HG03159 (cell line): ENCODE data around the gene RPL36.
A peak's percentile ranks its signal among the peaks of the same experiment; 100 is the strongest.

Source experiments
- ATAC-seq: cut with Tn5 transposase; IDR thresholded peaks from one replicate; pipeline ENCODE4 v1.9.1; 2021; ENCODE audit warnings: mild to moderate bottlenecking, moderate library complexity; ENCODE audit not compliant: unreplicated experiment

Gene RPL36

GRCh38 chr19:5690125-5690954, at the start of gene RPL36:
TSS of gene RPL36 (plus strand) at chr19:5690295. CDS start at chr19:5690508, 213 bp downstream.
- peak; percentile 36 for ATAC-seq

- no peak for ATAC-seq
Measured at GRCh38 chr19:5641171-5641570, 48.9 kb upstream of the RPL36 start.

- no peak for ATAC-seq
Measured at GRCh38 chr19:5642204-5642603, 47.9 kb upstream of the RPL36 start.

DNA sequence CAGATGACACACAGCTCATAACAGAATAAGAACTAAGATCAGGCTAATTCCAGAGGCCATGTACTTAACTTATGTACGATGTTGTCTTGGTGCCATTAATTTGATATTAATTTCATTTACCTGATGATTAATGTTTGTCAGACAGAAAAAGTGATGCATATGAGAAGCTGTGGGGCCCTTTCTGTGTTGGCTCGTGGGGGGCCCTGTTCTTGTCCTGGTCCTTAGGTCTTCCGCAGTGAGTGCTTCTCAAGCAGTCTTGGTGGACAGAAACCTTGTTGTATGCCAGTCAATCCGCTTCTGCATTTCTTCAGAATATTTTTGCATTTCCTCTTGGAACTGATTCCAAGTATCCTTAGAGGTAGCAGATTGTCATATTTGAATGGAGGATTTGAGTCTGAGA, 47.0 kb upstream of the RPL36 start:
- no peak for ATAC-seq

- ATAC-seq = no peak
Measured at GRCh38 chr19:5644037-5644436, 46.1 kb upstream of the RPL36 start.

GRCh38 chr19:5645409-5645808, 44.7 kb upstream of the RPL36 start:
- ATAC-seq = no peak

DNA sequence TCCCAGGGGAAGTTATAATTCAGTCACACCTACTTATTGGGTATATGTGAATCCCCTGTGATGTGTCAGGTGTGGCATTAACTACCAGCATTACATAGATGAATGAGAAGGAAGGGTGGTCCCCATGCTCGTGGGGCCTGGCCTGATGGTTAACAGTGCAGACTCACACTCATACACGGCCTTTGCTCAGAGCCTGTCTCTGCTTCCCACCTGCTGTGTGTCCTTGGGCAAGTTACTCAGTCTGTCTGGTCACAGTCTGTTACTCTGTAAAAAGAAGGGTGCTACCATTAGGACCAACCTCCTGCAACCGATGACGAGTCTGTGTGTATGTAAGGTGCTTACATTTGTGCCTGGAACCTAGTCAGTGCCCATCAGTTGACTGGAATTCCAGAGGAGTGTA, 43.4 kb upstream of the RPL36 start:
- no peak for ATAC-seq

GRCh38 chr19:5648464-5648863, 41.6 kb upstream of the RPL36 start:
- no peak for ATAC-seq

DNA sequence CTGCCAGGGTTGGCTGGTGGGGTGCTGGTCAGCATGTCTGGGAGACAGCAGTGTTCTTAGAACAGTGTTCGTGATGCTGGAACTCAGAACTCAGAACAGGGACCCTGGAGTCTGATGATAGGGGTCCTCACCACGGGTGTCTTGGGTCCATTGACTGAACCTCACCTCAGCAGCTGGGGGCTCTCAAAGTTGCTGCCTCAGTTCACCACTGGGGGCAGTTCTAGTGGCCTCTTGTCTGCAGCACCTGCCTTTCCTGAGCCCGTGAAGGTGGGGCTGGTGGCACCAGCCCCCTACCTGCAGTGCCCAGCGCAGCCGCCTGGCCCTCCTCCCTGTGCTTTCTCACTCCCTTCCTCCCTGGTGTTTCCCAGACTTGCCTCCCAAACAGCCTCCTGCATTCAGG, 38.7 kb upstream of the RPL36 start:
- no peak for ATAC-seq

GRCh38 chr19:5652261-5652660, 37.8 kb upstream of the RPL36 start:
- ATAC-seq = no peak

DNA sequence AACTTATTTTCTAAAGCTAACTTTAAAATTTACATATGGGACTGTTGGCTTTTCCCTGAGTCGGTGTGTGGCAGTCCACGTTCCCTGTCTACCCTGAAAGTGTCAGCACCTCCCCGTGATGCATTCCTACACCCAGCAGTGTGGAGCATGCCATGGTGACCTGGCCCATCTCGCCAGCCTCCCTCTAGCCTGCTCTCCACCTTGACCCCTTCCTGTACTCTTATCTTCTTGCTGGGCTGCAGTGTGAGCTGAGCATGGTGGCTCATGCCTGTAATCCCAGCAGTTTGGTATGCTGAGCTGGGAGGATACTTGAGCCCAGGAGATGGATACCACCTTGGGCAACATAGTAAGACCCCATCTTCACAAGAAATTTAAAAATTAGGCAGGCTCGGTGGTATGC, 35.2 kb upstream of the RPL36 start:
- no peak for ATAC-seq

DNA sequence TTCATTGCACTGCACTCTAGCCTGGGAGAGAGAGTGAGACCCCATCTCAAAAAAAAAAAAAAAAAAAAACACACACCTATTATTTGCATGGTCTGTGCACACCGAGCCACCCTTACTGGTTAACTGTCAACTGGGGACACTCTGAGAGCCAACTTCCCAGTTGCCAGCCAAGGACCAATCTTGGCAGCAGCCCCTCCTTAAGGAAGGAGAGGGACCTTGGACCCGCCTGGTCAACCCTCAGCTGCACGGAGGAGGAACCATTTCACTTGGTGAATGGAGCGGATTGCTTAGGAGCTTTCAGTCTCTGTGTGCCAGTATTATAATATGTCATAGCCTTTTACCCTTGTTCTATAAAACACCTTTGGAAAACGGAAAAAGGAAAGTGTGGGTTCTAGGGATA, 34.7 kb upstream of the RPL36 start:
- no peak for ATAC-seq

GRCh38 chr19:5661483-5661882, 28.6 kb upstream of the RPL36 start:
- ATAC-seq = no peak

DNA sequence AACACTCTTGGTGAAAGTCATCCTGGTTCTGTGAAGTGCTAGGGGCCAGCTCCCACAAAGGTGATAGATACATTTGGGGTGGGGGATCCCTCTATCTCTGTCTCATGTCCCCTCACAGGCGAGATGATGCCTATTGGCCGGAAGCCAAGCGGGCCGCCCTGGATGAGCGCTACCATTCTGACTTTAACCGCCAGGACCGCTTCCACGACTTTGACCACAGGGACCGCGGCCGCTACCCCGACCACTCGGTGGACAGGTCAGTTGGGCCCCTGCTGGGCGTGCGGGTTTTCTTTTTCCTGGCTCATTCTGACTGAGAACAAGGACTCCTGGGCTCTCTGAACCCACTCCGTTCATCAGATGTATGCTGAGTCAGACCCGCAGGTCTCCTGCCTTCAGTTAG, 26.2 kb upstream of the RPL36 start:
- no peak for ATAC-seq

- ATAC-seq = no peak
Measured at GRCh38 chr19:5664515-5664914, 25.6 kb upstream of the RPL36 start.

GRCh38 chr19:5665781-5666513, 24.1 kb upstream of the RPL36 start:
- no peak for ATAC-seq

- no peak for ATAC-seq
Measured at GRCh38 chr19:5666921-5667610, 23.0 kb upstream of the RPL36 start.

DNA sequence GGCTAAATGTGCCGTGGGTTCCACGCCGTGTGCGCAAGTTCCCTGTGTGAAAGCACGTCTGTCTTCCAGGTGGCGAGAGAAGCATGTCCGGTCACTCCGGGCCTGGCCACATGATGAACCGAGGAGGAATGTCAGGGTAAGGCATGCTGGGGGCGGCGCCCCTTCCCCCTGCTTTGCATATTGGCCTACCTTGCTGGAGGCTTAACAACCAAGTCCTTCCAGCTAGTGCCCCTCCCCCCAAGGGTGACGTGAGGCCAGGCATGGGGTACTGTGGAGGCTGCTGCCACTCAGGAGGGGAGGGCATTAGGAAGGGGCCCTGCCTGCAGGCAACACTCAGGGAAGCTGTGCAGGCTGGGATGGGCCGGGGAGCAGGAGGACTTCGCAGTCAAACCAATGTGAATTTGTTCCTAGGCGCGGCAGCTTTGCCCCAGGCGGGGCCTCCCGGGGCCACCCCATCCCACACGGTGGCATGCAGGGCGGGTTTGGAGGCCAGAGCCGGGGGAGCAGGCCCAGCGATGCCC, 22.3 kb upstream of the RPL36 start:
- ATAC-seq = no peak

GRCh38 chr19:5669212-5669611, 20.9 kb upstream of the RPL36 start:
- ATAC-seq = no peak

DNA sequence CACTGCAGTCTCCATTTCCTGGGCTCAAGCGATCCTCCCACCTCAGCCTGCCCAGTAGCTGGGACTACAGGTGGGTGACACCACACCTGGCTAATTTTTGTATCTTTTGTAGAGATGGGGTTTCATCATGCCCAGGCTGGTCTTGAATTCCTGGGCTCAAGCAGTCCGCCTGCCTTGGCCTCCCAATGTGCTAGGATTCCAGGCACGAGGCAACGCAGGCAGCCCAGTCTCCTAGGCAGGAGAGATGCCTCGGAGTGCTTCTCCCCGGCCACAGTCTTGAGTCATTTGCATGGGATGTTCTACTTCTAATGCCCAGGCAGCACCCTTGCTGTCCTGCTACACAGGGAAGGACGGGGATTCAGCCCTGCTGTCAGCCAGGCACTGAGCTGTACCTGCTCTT, 18.5 kb upstream of the RPL36 start:
- ATAC-seq = no peak

GRCh38 chr19:5672708-5673459, 17.2 kb upstream of the RPL36 start:
- no peak for ATAC-seq
